T-helper 17 cell (primary cell): ENCODE results near the gene C9orf43. TPM values are rescaled to one million over a fixed set of nuclear protein-coding genes. Genes with fewer than 3 reads are reported as not detected.
A peak's percentile ranks its signal among the peaks of the same experiment; 100 is the strongest.
"Not testable (repeated sequence)": the region's sequence is repeated elsewhere in the genome, so short reads cannot be mapped to it uniquely, and the experiment has no call there.

Source experiments
- ATAC-seq: fragments of 150-1000 bp; cut with Tn5 transposase; 2 replicates; pipeline ENCODE4 v1.10.0; 2021; ENCODE audit warnings: mild to moderate bottlenecking, moderate library complexity
- DNase-seq, 3 donors: peaks; one replicate each; pipeline versions ENCODE4 v3.0.0 to v3.0.0-alpha.2; 2020 to 2021
- H3K9me3 ChIP-seq: one replicate; pipeline ENCODE4 v1.7.0; 2013; ENCODE audit warnings: low read length, mild to moderate bottlenecking; ENCODE audit not compliant: control insufficient read depth, poor library complexity, severe bottlenecking
- H3K27ac Mint-ChIP-seq: one replicate; pipeline ENCODE4 v1.8.0; 2022; ENCODE audit warnings: mild to moderate bottlenecking, moderate library complexity, mixed read lengths
- H3K27me3 Mint-ChIP-seq: one replicate; pipeline ENCODE4 v1.8.0; 2022; ENCODE audit warnings: mixed read lengths
- H3K36me3 Mint-ChIP-seq: one replicate; pipeline ENCODE4 v1.8.0; 2022; ENCODE audit warnings: low read depth, mixed read lengths
- H3K4me1 Mint-ChIP-seq: one replicate; pipeline ENCODE4 v1.8.0; 2022; ENCODE audit warnings: mild to moderate bottlenecking, mixed read lengths
- H3K4me3 Mint-ChIP-seq: one replicate; pipeline ENCODE4 v1.8.0; 2022; ENCODE audit warnings: mild to moderate bottlenecking, moderate library complexity, mixed read lengths
- total RNA-seq, 4 donors: library from RNA in 2 of 4; stranded (reverse) in 2 of 4; gene quantifications; one replicate each; pipeline ENCODE4 v1.2.3 and lab custom pipeline; 2022 to 2026

Gene C9orf43
- total RNA-seq, 2 donors from 2014 or later, result 0.47 to 0.65 TPM

DNA sequence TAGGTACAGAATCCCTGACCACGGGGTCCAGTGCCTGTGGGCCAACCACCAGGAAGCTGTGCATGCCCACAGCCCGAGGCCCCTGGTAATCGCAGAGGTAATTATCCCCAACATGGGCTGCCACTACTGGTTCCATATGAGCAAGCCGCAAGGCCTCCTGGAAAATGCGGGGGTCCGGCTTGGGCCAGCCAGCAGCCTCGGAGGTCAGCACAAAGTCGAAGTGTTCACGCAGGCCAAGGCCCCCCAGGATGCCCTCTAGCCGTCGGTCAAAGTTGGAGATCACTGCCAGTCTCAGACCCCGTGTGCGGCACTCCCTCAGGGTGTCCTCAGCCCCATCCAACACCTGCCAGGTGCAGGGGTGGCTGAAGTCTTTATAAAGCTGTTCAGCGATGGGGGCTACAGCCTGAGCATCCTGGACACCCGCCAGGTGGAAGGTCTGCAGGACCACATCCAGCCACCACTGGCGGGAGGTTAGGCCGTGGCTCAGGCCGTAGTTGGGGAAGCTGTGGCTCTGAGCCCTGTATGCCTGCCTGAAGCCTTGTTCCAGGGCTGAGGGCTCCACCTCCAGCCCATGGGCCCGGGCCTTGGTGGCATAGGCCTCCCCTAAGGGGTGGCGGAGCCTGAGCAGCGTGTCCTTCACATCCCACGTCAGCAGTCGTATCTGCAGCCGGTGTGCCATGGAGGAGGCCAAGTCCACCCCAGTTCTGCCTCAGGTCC lies 36.7 kb upstream of the C9orf43 start:
- H3K36me3 Mint-ChIP-seq, result peaks cover 2% of the 10 kb centered on the region
- H3K27me3 Mint-ChIP-seq, result no peaks in the 10 kb centered on the region
- DNase-seq (no peak), ATAC-seq (no peak)
- no peaks in the 10 kb centered on the region for H3K9me3 ChIP-seq
- no peak overlapping the region for H3K27ac Mint-ChIP-seq
- H3K4me1 Mint-ChIP-seq, result peaks cover 13% of the 10 kb centered on the region
- H3K4me3 Mint-ChIP-seq, result no peak overlapping the region

DNA sequence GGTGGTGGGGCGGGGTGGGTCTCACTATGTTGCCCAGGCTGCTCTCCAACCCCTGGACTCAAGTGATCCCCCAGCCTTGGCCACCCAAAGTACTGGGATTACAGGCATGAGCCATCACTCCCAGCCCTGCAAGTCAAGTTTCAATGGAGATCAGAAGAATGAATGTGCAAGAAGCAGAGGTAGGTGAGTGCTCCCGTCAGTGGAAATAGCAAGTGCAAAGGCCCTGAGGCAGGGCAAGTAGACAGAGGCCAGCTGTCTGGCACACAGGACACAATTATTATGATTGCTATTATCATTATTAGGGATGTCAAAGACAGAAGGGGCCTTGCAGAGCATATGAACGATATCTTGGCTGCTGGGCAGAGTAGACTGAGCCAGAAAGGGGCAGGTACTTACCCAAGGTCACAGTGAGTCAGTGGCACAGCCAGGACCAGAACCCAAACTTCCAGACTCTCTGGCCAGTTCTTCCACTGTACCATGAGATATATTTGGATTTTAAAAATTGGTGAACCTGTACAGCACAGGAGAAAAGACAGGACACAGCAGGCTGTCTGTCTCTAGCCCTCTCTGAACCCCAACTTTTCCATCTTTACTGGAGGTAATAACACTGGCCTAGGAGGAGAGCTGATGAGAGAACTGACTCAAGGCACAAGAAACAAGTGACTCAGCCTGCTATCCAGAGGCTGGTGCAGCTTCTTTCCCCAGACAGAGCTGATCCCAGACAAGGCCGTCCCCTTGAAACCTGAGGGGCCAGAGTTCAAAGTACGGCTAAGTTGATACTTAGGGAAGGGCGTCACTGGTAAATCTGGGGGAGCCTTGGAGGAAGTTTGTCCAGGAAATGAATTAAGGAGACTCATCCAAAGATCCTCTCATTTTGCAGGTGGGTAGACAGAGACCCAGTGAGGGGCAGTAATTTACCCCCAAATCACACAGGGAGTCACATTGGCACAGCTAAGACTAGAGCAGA lies 35.2 kb upstream of the C9orf43 start:
- ATAC-seq, result no peak

DNA sequence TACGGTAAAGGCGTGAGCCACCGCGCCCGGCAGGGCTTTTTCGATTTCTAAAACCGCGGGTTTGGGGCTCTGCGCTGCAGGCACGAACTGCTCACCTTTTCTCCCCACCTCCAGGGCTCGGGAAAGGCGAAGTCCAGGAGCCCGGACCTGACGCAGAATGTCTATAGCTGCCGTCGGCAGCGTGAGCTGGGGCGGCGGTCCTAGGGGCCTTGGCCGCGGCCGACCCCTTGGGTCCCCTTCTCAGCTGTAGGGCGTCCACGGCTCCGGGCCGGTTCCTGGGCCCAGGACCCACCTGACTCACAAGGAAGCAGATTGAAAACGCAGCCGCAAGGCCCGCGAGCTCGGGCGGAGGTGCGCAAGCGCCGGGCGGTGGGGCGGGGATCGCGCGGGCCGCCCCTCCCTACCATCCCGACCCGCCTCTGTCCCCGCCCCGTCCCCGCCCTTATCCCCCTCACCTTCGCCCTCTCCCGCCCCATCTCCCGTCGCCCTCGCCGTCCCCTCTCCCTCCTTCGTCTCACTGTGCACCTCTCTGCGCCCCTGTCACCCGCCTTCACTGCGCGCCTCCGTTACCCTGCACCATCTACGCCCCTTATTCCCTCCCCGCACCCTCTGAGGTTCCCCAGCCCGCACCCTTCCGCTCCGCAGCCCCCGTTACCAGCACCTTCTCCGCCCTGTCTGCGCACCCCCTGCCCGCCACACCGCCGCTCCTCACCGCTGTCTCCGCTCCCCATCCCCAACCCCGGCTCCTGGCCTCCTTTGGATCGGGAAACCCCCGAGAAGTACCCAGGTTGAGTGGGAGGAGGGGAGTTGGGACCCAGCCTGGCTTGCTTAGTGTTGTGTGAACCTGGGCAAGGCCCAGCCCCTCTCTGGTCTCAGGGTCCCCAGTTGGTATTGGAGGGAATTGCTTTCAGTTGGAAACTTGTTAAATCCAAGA lies 33.6 kb upstream of the C9orf43 start, which contains the start of gene HDHD3:
Gene HDHD3 (minus strand): TSS at position 353 of the 934 bp plus-strand sequence. CDS start 2,632 bp downstream, outside the sequence.
- H3K4me1 Mint-ChIP-seq, result peaks cover 20% of the 10 kb centered on the region
- peak within 1 kb of the TSS; percentile 87 for H3K27ac Mint-ChIP-seq
- H3K4me3 Mint-ChIP-seq, result peak within 1 kb of the TSS; percentile 89
- peak; percentile 63 to 78 (median 75) for DNase-seq
- no peaks in the 10 kb centered on the region for H3K9me3 ChIP-seq
- ATAC-seq, result peak; percentile 95
- H3K36me3 Mint-ChIP-seq, result peaks cover 2% of the 10 kb centered on the region
- no peaks in the 10 kb centered on the region for H3K27me3 Mint-ChIP-seq

More for the DNA sequence above, 35.2 kb upstream of the C9orf43 start:
- H3K4me3 Mint-ChIP-seq, result peak overlapping the region; percentile 89
- H3K4me1 Mint-ChIP-seq, result peaks cover 13% of the 10 kb centered on the region
- peak overlapping the region; percentile 87 for H3K27ac Mint-ChIP-seq
- H3K36me3 Mint-ChIP-seq, result peaks cover 2% of the 10 kb centered on the region
- no peak for DNase-seq
- H3K9me3 ChIP-seq, result no peaks in the 10 kb centered on the region
- no peaks in the 10 kb centered on the region for H3K27me3 Mint-ChIP-seq

DNA sequence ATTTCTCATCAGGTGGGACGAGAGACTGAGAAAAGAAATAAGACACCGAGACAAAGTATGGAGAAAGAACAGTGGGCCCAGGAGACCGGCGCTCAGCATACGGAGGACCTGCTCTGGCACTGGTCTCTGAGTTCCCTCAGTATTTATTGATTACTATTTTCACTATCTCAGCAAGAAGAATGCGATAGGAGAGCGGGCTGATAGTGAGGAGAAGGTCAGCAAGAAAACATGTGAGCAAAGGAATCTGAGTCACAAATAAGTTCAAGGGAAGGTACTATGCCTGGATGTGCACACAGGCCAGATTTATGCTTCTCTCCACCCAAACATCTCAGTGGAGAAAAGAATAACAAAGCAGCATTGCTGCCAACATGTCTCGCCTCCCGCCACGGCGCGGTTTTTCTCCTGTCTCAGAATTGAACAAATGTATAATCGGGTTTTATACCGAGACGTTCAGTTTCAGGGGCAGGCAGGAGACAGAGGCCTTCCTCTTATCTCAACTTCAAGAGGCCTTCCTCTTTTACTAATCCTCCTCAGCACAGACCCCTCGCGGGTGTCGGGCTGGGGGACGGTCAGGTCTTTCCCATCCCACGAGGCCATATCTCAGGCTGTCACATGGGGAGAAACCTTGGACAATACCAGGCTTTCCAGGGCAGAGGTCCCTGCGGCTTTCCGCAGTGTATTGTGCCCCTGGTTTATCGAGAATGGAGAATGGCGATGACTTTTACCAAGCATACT lies 31.3 kb upstream of the C9orf43 start:
- not testable (repeated sequence) for ATAC-seq, H3K36me3 Mint-ChIP-seq, DNase-seq, H3K9me3 ChIP-seq, H3K4me3 Mint-ChIP-seq, H3K27ac Mint-ChIP-seq, H3K27me3 Mint-ChIP-seq
- peaks cover 18% of the 10 kb centered on the region for H3K4me1 Mint-ChIP-seq

DNA sequence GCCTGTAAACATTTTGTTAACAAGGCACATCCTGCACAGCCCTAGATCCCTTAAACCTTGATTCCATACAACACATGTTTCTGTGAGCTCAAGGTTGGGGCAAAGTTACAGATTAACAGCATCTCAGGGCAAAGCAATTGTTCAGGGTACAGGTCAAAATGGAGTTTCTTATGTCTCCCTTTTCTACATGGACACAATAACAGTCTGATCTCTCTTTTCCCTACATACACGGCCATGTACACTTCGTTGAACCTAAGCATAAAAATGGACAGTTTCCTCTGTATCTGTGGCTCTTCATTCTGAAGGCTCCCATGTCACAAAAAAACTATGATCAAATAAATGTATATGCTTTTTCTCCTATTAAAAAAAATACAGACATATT lies 30.7 kb upstream of the C9orf43 start:
- H3K4me1 Mint-ChIP-seq, result peaks cover 15% of the 10 kb centered on the region
- H3K36me3 Mint-ChIP-seq, DNase-seq, H3K4me3 Mint-ChIP-seq, H3K27me3 Mint-ChIP-seq, H3K9me3 ChIP-seq, ATAC-seq, H3K27ac Mint-ChIP-seq: not testable (repeated sequence)

DNA sequence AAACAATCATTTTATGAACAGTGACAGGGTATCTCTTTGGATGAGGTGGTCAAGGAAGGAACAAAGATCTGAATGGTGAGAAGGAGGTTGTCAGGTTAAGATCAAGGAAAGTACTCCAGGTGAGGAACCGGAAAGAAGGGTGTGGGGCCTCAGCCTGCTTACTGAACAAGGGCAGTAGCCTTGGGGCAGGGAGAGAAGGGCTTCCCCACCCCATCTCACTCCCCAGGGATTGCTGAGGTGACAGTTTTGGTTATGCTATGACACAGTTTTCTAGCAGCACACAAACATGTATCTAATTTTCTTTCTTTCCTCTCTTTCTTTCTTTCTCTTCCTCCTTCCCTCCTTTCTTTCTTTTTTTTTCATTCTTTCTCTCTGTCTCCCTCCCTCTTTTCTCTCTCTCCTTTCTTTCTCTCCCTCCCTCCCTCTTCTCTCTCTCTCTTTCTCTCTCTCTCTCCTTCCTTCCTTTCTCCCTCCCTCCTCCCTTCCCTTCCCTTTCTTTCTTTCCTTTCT lies 29.6 kb upstream of the C9orf43 start:
- ATAC-seq (no peak), DNase-seq (no peak)
- H3K9me3 ChIP-seq, result no peaks in the 10 kb centered on the region
- no peak overlapping the region for H3K4me3 Mint-ChIP-seq
- no peaks in the 10 kb centered on the region for H3K36me3 Mint-ChIP-seq
- peaks cover 7% of the 10 kb centered on the region for H3K4me1 Mint-ChIP-seq
- H3K27ac Mint-ChIP-seq, result peak overlapping the region; percentile 93
- H3K27me3 Mint-ChIP-seq, result no peaks in the 10 kb centered on the region

DNA sequence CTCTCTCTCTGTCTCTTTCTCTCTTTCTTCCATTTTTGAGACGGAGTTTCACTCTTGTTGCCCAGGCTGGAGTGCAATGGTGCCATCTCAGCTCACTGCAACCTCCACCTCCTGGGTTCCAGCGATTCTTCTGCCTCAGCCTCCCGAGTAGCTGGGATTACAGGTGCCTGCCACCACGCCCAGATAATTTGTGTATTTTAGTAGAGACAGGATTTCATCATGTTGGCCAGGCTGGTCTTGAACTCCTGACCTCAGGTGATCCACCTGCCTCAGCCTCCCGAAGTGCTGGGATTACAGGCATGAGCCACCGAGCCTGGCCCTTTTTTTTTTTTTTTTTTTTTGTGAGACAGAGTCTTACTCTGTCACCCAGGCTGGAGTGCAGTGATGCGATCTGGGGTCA lies 29.1 kb upstream of the C9orf43 start:
- not testable (repeated sequence) for ATAC-seq

DNA sequence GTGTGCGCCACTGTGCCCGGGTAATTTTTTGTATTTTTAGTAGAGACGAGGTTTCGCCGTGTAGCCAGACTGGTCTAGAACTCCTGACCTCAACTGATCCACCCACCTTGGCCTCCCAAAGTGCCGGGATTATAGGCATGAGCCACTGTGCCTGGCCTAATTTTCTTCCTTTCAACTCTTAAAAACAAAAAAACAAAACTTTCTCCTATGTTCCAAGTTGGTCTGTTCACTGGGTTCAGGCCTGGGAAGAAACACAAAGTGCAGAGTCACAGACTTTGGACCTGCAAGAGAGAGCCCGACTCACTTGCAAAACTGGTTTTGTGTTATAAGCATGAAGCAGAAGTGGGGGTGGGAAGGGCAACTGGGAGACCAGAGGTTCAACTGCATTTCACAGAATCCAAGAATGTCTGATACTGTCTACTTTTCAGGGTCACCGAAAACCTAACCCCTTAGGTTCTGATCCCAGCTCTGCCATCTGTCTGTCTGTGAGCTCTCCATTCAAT lies 28.6 kb upstream of the C9orf43 start:
- no peak for DNase-seq
- Mint-ChIP-seq H3K4me3 (no peak overlapping the region), H3K4me1 (peaks cover 7% of the 10 kb centered on the region), H3K27ac (no peak overlapping the region), H3K36me3 (no peaks in the 10 kb centered on the region), H3K27me3 (no peaks in the 10 kb centered on the region)
- no peak for ATAC-seq
- H3K9me3 ChIP-seq, result no peaks in the 10 kb centered on the region

More for the DNA sequence above, 29.1 kb upstream of the C9orf43 start:
- DNase-seq, H3K27me3 Mint-ChIP-seq, H3K27ac Mint-ChIP-seq, H3K4me1 Mint-ChIP-seq, H3K9me3 ChIP-seq, H3K36me3 Mint-ChIP-seq: not testable (repeated sequence)
- peak overlapping the region; percentile 57 for H3K4me3 Mint-ChIP-seq

DNA sequence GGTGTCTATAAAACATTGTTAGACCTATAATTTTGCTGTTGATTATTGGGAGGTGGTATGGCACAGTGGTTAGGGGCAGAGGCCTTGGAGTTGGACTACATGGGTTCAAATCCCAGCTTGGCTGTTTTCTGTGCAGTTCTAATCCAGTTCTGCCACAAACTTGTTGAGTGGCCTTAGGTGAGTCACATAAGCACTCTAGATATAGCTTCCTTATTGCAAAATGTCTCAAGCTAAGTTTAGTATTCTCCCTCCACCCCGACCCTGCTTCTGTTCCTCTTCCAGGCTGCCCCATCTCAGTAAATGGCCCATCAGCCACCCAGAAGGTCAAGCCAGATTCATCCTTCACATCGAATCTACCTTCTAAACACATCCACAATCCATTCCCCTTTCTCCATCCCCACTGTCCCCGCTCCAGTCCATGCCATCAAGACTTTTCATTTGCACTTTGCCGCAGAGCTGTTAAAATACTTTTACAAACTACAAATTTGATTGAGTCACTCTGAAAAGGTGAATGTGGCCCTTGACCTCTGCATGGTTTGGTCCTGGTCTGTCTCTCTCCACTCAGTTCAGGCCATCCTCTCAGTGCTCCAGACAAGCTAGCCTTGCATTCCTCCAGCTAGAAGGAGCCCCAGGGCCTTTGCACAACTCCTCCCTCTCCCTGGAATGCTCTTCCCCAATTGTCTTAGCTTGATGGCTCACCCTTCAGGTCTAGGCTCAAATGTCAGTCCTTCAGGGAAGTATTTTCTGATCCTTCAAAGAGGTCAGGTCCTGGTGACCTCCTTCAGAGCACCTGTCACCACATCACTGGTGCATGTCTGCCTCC lies 23.8 kb upstream of the C9orf43 start:
- DNase-seq (no peak), ATAC-seq (no peak)
- Mint-ChIP-seq H3K4me3 (no peak overlapping the region), H3K27me3 (no peaks in the 10 kb centered on the region), H3K36me3 (peaks cover 4% of the 10 kb centered on the region), H3K27ac (peak overlapping the region; percentile 48), H3K4me1 (no peaks in the 10 kb centered on the region)
- H3K9me3 ChIP-seq, result no peaks in the 10 kb centered on the region

DNA sequence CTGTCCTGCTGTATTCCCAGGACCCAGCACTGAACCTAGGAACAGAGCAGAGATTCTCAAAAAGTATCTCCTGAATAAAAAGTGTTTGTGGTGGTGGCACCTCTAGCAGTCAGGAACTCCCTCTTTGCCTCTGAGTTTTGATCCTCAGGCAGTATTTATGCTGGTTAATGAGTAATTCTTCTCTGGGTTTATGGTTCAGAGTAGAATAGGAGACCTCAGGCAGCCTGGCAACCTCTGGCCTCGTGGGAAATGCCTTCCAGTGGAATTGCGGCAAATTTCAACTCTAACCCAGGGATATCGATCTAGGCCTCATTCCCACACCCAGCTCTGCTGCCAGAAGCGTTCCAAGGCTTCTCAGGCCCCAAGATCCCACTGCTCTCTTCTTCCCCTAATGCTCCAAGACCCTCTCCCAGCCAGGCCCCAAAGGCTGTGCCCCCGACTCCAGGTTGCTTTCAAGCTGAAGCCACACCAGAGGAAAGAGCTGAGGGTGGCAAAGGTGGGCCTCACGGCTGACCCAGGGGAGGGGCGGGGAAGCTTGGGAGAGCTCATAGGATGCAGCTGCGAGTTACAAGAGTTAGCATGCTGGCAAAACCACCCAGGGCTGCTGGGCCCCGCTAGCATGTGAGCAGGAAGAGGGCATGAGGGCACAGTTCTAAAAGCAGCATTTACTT lies 22.9 kb upstream of the C9orf43 start:
- H3K36me3 Mint-ChIP-seq, result peaks cover 8% of the 10 kb centered on the region
- H3K27ac Mint-ChIP-seq, result no peak overlapping the region
- H3K27me3 Mint-ChIP-seq, result no peaks in the 10 kb centered on the region
- no peak overlapping the region for H3K4me3 Mint-ChIP-seq
- ATAC-seq (no peak), DNase-seq (no peak)
- H3K9me3 ChIP-seq, result no peaks in the 10 kb centered on the region
- no peaks in the 10 kb centered on the region for H3K4me1 Mint-ChIP-seq

DNA sequence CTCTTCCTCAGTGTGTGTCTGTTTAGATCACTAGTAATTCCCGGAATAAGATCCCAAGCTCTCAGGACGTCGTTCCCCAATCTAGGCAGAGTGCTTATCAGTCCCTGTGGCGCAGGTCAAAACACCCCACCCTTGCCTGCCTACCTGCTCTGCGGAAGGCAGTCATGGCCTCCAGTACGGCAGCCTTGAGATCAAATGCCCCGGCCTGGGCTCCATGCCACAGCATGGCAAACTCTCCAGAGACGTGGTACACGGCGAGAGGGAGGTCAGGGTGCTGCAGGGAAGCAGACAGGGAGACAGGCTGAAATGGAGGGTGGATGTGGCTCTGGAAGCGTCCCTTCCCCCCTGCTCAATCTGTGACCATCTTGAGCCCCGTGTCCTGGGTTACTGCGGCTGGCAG lies 21.7 kb upstream of the C9orf43 start:
- Mint-ChIP-seq H3K4me1 (peaks cover 2% of the 10 kb centered on the region), H3K27me3 (no peaks in the 10 kb centered on the region), H3K36me3 (peaks cover 8% of the 10 kb centered on the region), H3K4me3 (no peak overlapping the region), H3K27ac (no peak overlapping the region)
- no peaks in the 10 kb centered on the region for H3K9me3 ChIP-seq
- ATAC-seq, result no peak
- DNase-seq, result no peak
